Activated CD4-positive, alpha-beta T cell treated with anti-CD3 and anti-CD28 coated beads for 48 hours (primary cell): Measurements from ENCODE around the gene CERS6.

Experiments used
- DNase-seq: peaks from one replicate; pipeline ENCODE4 v3.0.0-alpha.2; 2020

The CERS6 gene

GRCh38 chr2:168536925-168537466 lies 80.9 kb downstream of the CERS6 start:
- DNase-seq, result no peak

GRCh38 chr2:168538133-168538532 lies 82.1 kb downstream of the CERS6 start:
- DNase-seq, result no peak

GRCh38 chr2:168538534-168538933 lies 82.5 kb downstream of the CERS6 start:
- DNase-seq, result no peak

- no peak for DNase-seq
Measured at GRCh38 chr2:168539945-168540344, 83.9 kb downstream of the CERS6 start.

- no peak for DNase-seq
Measured at GRCh38 chr2:168541858-168542257, 85.8 kb downstream of the CERS6 start.

GRCh38 chr2:168543037-168543436 lies 87.0 kb downstream of the CERS6 start:
- DNase-seq, result no peak

GRCh38 chr2:168543935-168544334 lies 87.9 kb downstream of the CERS6 start:
- DNase-seq, result no peak

- no peak for DNase-seq
Measured at GRCh38 chr2:168545439-168546082, 89.5 kb downstream of the CERS6 start.

- DNase-seq, result no peak
Measured at GRCh38 chr2:168550670-168551069, 94.6 kb downstream of the CERS6 start.

GRCh38 chr2:168552450-168552856 lies 96.4 kb downstream of the CERS6 start:
- no peak for DNase-seq

GRCh38 chr2:168555283-168555682 lies 99.2 kb downstream of the CERS6 start:
- DNase-seq, result no peak

GRCh38 chr2:168559187-168559586 lies 103.1 kb downstream of the CERS6 start:
- no peak for DNase-seq

- no peak for DNase-seq
Measured at GRCh38 chr2:168560817-168561499, 104.9 kb downstream of the CERS6 start.

GRCh38 chr2:168561991-168562390 lies 105.9 kb downstream of the CERS6 start:
- no peak for DNase-seq

GRCh38 chr2:168562971-168563370 lies 106.9 kb downstream of the CERS6 start:
- DNase-seq, result no peak

GRCh38 chr2:168564641-168565040 lies 108.6 kb downstream of the CERS6 start:
- DNase-seq, result no peak

- DNase-seq, result peak; percentile 21
Measured at GRCh38 chr2:168565112-168565511, 109.0 kb downstream of the CERS6 start.

GRCh38 chr2:168565512-168565911 lies 109.4 kb downstream of the CERS6 start:
- DNase-seq, result no peak

GRCh38 chr2:168566974-168567665 lies 111.0 kb downstream of the CERS6 start:
- no peak for DNase-seq

GRCh38 chr2:168567836-168568235 lies 111.8 kb downstream of the CERS6 start:
- no peak for DNase-seq

- DNase-seq, result no peak
Measured at GRCh38 chr2:168568476-168569267, 112.6 kb downstream of the CERS6 start.

- DNase-seq, result no peak
Measured at GRCh38 chr2:168571061-168571460, 115.0 kb downstream of the CERS6 start.
